HepG2 (cell line): ENCODE results near the gene VAPB.

Source experiments
- CAMTA2 ChIP-seq: sonication (generic); formaldehyde crosslinking; IDR thresholded peaks from 2 replicates; pipeline ENCODE4 v1.4.0; 2020; ENCODE audit warnings: mild to moderate bottlenecking, missing genetic modification reagents, borderline replicate concordance
- FOXM1 ChIP-seq: sonication (generic); formaldehyde crosslinking; IDR thresholded peaks from 2 replicates; pipeline ENCODE4 v1.5.0; 2020; ENCODE audit warnings: missing genetic modification reagents
- MYC ChIP-seq: sonication (generic); formaldehyde crosslinking; IDR thresholded peaks from 2 replicates; pipeline ENCODE4 v1.9.0; 2021; ENCODE audit warnings: missing genetic modification reagents, borderline replicate concordance
- MYNN ChIP-seq: sonication (generic); formaldehyde crosslinking; IDR thresholded peaks from 2 replicates; pipeline ENCODE4 v1.4.0; 2020; ENCODE audit warnings: mild to moderate bottlenecking, low read depth, missing genetic modification reagents
- NR2F1 ChIP-seq, 2 experiments: fragments of 450-650 bp in 1 of 2; formaldehyde crosslinking in 1 of 2; IDR thresholded peaks; 2 replicates each; pipeline versions ENCODE4 v1.5.0 to v1.6.1; 2016 to 2020; ENCODE audit warnings: mild to moderate bottlenecking in 1 of 2, missing compliant biosample characterization in 1 of 2, missing genetic modification reagents in 1 of 2, moderate library complexity in 1 of 2
- POLR2A ChIP-seq, 2 experiments: IDR thresholded peaks; 2 replicates each; pipeline ENCODE4 v1.6.1; 2011; ENCODE audit warnings: low read depth in 2 of 2, low read length in 2 of 2, mild to moderate bottlenecking in 1 of 2, moderate library complexity in 1 of 2; ENCODE audit not compliant: insufficient read depth in 1 of 2
- RELA ChIP-seq: sonication (generic); formaldehyde crosslinking; IDR thresholded peaks from 2 replicates; pipeline ENCODE4 v1.4.0; 2020; ENCODE audit warnings: missing genetic modification reagents
- SIN3B ChIP-seq: fragments of 150-350 bp; IDR thresholded peaks from 2 replicates; pipeline ENCODE4 v1.6.1; 2014; ENCODE audit warnings: low read length
- SKI ChIP-seq: fragments of 450-650 bp; IDR thresholded peaks from one replicate; pipeline ENCODE4 v1.6.1; 2018; ENCODE audit warnings: mild to moderate bottlenecking; ENCODE audit not compliant: partially characterized antibody
- ZNF83 ChIP-seq: sonication (generic); formaldehyde crosslinking; IDR thresholded peaks from 2 replicates; pipeline ENCODE4 v1.4.0; 2020; ENCODE audit warnings: missing genetic modification reagents, mild to moderate bottlenecking, borderline replicate concordance
- TF ChIP-seq, protein P1 (sequence below): sonication (generic); formaldehyde crosslinking; IDR thresholded peaks from 2 replicates; pipeline ENCODE4 v1.5.0; 2020; ENCODE audit warnings: mild to moderate bottlenecking, missing genetic modification reagents, moderate library complexity
- TF ChIP-seq, protein P2 (sequence below): sonication (generic); formaldehyde crosslinking; IDR thresholded peaks from 2 replicates; pipeline ENCODE4 v1.4.0; 2020; ENCODE audit warnings: missing genetic modification reagents
- TF ChIP-seq, protein P3 (sequence below), 2 experiments: sonication (generic) in 1 of 2; formaldehyde crosslinking in 1 of 2; IDR thresholded peaks; 2 replicates each; pipeline versions ENCODE4 v1.4.0 to v1.6.1; 2018 to 2020; ENCODE audit warnings: missing genetic modification reagents in 2 of 2, borderline replicate concordance in 1 of 2, low read depth in 1 of 2, mild to moderate bottlenecking in 1 of 2, missing biosample characterization in 1 of 2
- TF ChIP-seq, protein P4 (sequence below): sonication (generic); formaldehyde crosslinking; IDR thresholded peaks from 2 replicates; pipeline ENCODE4 v1.5.1; 2020; ENCODE audit warnings: mild to moderate bottlenecking, missing genetic modification reagents

DNA sequence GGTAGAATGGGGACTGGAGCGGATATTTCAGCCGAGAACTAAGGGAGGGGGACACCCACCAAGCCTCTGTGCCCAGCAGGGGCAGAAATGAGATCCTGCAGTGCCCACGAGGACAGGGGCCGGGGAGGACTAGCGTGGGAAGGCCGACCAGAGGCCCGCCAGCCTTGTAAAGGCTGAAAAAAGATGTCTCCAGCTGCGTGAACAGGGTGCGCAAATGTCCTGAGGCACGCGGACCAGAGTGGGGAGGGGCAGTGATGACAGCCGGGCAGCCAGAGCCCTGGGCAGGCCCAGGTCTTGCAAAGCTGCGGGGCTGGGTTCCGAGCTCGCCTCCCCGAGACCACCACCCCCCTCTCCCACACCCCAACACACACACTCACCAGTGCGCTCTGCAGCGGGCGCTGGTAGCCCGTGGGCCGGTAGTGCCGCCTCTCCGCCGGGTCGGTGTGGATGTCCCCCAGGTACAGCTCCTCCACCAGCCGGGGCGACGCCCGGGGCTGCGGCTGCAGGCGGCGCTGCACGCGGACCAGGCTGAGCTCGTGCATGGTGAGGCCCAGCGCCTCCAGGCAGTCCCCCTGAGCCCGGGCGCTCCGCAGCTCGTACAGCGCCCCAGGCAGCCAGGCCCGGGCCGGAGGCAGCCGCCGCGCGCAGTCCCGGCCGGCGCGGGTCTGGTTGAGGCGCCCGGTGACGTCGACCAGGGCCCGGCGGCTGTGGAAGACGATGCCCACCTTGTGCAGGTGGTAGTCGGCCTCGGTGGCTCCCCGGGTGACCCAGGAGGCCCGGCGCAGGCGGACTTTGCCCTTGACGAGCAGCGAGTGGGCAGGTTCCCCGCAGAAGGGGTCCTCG is 77.9 kb downstream of the VAPB start:
- TF ChIP-seq SIN3B (no peak), FOXM1 (CRISPR knock-in tag) (no peak), RELA (CRISPR knock-in tag) (no peak), MYNN (CRISPR knock-in tag) (no peak), NR2F1 (CRISPR knock-in tag; IDR thresholded peaks at IDR 0.05) (no peak), MYC (CRISPR knock-in tag) (no peak), POLR2A (IDR thresholded peaks at IDR 0.05; ENCODE audit: insufficient read depth in 1 of 2, low read depth in 2 of 2, low read length in 2 of 2) (no peak), SKI (no peak), ZNF83 (no peak), CAMTA2 (CRISPR knock-in tag) (no peak)
- TF ChIP-seq, protein P1, sequence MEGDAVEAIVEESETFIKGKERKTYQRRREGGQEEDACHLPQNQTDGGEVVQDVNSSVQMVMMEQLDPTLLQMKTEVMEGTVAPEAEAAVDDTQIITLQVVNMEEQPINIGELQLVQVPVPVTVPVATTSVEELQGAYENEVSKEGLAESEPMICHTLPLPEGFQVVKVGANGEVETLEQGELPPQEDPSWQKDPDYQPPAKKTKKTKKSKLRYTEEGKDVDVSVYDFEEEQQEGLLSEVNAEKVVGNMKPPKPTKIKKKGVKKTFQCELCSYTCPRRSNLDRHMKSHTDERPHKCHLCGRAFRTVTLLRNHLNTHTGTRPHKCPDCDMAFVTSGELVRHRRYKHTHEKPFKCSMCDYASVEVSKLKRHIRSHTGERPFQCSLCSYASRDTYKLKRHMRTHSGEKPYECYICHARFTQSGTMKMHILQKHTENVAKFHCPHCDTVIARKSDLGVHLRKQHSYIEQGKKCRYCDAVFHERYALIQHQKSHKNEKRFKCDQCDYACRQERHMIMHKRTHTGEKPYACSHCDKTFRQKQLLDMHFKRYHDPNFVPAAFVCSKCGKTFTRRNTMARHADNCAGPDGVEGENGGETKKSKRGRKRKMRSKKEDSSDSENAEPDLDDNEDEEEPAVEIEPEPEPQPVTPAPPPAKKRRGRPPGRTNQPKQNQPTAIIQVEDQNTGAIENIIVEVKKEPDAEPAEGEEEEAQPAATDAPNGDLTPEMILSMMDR (CRISPR knock-in tag): no peak
- TF ChIP-seq, protein P2, sequence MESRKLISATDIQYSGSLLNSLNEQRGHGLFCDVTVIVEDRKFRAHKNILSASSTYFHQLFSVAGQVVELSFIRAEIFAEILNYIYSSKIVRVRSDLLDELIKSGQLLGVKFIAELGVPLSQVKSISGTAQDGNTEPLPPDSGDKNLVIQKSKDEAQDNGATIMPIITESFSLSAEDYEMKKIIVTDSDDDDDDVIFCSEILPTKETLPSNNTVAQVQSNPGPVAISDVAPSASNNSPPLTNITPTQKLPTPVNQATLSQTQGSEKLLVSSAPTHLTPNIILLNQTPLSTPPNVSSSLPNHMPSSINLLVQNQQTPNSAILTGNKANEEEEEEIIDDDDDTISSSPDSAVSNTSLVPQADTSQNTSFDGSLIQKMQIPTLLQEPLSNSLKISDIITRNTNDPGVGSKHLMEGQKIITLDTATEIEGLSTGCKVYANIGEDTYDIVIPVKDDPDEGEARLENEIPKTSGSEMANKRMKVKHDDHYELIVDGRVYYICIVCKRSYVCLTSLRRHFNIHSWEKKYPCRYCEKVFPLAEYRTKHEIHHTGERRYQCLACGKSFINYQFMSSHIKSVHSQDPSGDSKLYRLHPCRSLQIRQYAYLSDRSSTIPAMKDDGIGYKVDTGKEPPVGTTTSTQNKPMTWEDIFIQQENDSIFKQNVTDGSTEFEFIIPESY (CRISPR knock-in tag): no peak
- TF ChIP-seq, protein P3, sequence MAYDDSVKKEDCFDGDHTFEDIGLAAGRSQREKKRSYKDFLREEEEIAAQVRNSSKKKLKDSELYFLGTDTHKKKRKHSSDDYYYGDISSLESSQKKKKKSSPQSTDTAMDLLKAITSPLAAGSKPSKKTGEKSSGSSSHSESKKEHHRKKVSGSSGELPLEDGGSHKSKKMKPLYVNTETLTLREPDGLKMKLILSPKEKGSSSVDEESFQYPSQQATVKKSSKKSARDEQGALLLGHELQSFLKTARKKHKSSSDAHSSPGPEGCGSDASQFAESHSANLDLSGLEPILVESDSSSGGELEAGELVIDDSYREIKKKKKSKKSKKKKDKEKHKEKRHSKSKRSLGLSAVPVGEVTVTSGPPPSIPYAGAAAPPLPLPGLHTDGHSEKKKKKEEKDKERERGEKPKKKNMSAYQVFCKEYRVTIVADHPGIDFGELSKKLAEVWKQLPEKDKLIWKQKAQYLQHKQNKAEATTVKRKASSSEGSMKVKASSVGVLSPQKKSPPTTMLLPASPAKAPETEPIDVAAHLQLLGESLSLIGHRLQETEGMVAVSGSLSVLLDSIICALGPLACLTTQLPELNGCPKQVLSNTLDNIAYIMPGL (CRISPR knock-in tag; IDR thresholded peaks at IDR 0.05; ENCODE audit: borderline replicate concordance in 1 of 2, low read depth in 1 of 2): no peak
- TF ChIP-seq, protein P4, sequence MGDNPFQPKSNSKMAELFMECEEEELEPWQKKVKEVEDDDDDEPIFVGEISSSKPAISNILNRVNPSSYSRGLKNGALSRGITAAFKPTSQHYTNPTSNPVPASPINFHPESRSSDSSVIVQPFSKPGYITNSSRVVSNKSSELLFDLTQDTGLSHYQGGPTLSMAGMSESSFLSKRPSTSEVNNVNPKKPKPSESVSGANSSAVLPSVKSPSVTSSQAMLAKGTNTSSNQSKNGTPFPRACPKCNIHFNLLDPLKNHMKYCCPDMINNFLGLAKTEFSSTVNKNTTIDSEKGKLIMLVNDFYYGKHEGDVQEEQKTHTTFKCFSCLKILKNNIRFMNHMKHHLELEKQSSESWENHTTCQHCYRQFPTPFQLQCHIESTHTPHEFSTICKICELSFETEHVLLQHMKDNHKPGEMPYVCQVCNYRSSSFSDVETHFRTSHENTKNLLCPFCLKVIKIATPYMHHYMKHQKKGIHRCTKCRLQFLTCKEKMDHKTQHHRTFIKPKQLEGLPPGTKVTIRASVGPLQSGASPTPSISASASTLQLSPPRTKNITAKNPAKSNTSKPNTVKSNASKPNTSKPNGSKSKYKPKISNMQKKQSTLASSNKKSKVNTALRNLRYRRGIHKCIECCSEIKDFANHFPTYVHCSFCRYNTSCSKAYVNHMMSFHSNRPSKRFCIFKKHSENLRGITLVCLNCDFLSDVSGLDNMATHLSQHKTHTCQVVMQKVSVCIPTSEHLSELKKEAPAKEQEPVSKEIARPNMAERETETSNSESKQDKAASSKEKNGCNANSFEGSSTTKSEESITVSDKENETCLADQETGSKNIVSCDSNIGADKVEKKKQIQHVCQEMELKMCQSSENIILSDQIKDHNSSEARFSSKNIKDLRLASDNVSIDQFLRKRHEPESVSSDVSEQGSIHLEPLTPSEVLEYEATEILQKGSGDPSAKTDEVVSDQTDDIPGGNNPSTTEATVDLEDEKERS (CRISPR knock-in tag): no peak
